IMR-90 (cell line): Measurements from ENCODE around the gene AMBN. TPM values are rescaled to one million over a fixed set of nuclear protein-coding genes. Genes with fewer than 3 reads are reported as not detected.

ENCODE experiments used
- ATAC-seq: fragments of 200-7000 bp; cut with Tn5 transposase; 2 replicates; pipeline ENCODE4 v1.9.1; 2020; ENCODE audit warnings: low read depth, mild to moderate bottlenecking, moderate library complexity
- BruUV-seq: library from RNA; stranded (reverse); fragments of 400-500 nt; replicated peaks from 2 replicates; lab custom pipeline; 2021; lab: Mats Ljungman, UMichigan
- CTCF ChIA-PET: fragments of 300-600 bp; formaldehyde crosslinking; extraction: SDS; loops from one replicate; lab custom pipeline; 2021; ENCODE audit warnings: antibody characterized with exemption; lab: Yijun Ruan, JAX
- POLR2A ChIA-PET: fragments of 300-600 bp; sonication (Branson Sonifier 250); formaldehyde crosslinking; loops from one replicate; lab custom pipeline; 2022; ENCODE audit warnings: antibody characterized with exemption; ENCODE audit not compliant: unreplicated experiment; lab: Charles Lee
- DNase-seq: peaks from one replicate; pipeline ENCODE4 v3.0.0; 2013
- H2AFZ ChIP-seq: replicated peaks from 2 replicates; pipeline ENCODE3; 2013; ENCODE audit warnings: low read length, mild to moderate bottlenecking; ENCODE audit not compliant: poor library complexity
- H2AK5ac ChIP-seq: 2 replicates; pipeline ENCODE4 v1.6.1; 2013; ENCODE audit warnings: low read depth, low read length, inconsistent platforms
- H2AK9ac ChIP-seq: replicated peaks from 2 replicates; pipeline ENCODE3; 2013; ENCODE audit warnings: mild to moderate bottlenecking, low read depth, low read length, moderate library complexity; ENCODE audit not compliant: poor library complexity
- H2BK120ac ChIP-seq: 2 replicates; pipeline ENCODE4 v1.6.1; 2013; ENCODE audit warnings: low read depth, low read length, inconsistent platforms
- H2BK15ac ChIP-seq: 3 replicates; pipeline ENCODE4 v1.6.1; 2013; ENCODE audit warnings: low read depth, low read length, inconsistent platforms
- H2BK20ac ChIP-seq: 2 replicates; pipeline ENCODE4 v1.6.1; 2013; ENCODE audit warnings: low read depth, mild to moderate bottlenecking, inconsistent platforms, low read length, moderate library complexity
- H2BK5ac ChIP-seq: 2 replicates; pipeline ENCODE4 v1.6.1; 2013; ENCODE audit warnings: mild to moderate bottlenecking, low read depth, low read length, inconsistent platforms; ENCODE audit not compliant: poor library complexity, severe bottlenecking
- H3K14ac ChIP-seq: replicated peaks from 2 replicates; pipeline ENCODE4 v1.6.1; 2013; ENCODE audit warnings: low read depth, low read length, inconsistent platforms
- H3K18ac ChIP-seq: 2 replicates; pipeline ENCODE4 v1.6.1; 2013; ENCODE audit warnings: low read depth, low read length, control low read depth
- H3K23ac ChIP-seq: 2 replicates; pipeline ENCODE4 v1.6.1; 2013; ENCODE audit warnings: low read depth, low read length, inconsistent platforms
- H3K27ac ChIP-seq: 2 replicates; pipeline ENCODE4 v1.5.1; 2013; ENCODE audit warnings: mild to moderate bottlenecking, control low read depth, low read length; ENCODE audit not compliant: insufficient read depth
- H3K27me3 ChIP-seq: 2 replicates; pipeline ENCODE4 v1.6.1; 2013; ENCODE audit warnings: low read length; ENCODE audit not compliant: control insufficient read depth, insufficient read depth
- H3K36me3 ChIP-seq: 2 replicates; pipeline ENCODE4 v1.6.1; 2013; ENCODE audit warnings: low read length, mixed read lengths; ENCODE audit not compliant: control insufficient read depth, insufficient read depth
- H3K4ac ChIP-seq: 2 replicates; pipeline ENCODE4 v1.6.1; 2013; ENCODE audit warnings: low read depth, low read length, inconsistent platforms
- H3K4me1 ChIP-seq: 2 replicates; pipeline ENCODE4 v1.6.1; 2013; ENCODE audit warnings: low read length, mixed read lengths; ENCODE audit not compliant: control insufficient read depth, insufficient read depth
- H3K4me2 ChIP-seq: 2 replicates; pipeline ENCODE4 v1.6.1; 2013; ENCODE audit warnings: low read depth, mild to moderate bottlenecking, control low read depth, low read length, moderate library complexity
- H3K4me3 ChIP-seq: 2 replicates; pipeline ENCODE4 v1.5.1; 2013; ENCODE audit warnings: low read depth, mild to moderate bottlenecking, control low read depth, low read length, moderate library complexity; ENCODE audit not compliant: insufficient read depth
- H3K56ac ChIP-seq: 2 replicates; pipeline ENCODE4 v1.6.1; 2013; ENCODE audit warnings: low read length, inconsistent platforms; ENCODE audit not compliant: insufficient read depth; ENCODE audit errors: extremely low read depth
- H3K79me1 ChIP-seq, 2 experiments: 2 replicates each; pipeline ENCODE4 v1.6.1; 2013; ENCODE audit warnings: low read length in 2 of 2, inconsistent platforms in 1 of 2, low read depth in 1 of 2
- H3K9ac ChIP-seq: 2 replicates; pipeline ENCODE4 v1.6.1; 2013; ENCODE audit warnings: low read depth, low read length, control low read depth
- H3K9me1 ChIP-seq: 2 replicates; pipeline ENCODE4 v1.6.1; 2013; ENCODE audit warnings: low read length, inconsistent platforms; ENCODE audit not compliant: insufficient read depth
- H3K9me3 ChIP-seq: 2 replicates; pipeline ENCODE4 v1.6.1; 2013; ENCODE audit warnings: low read length; ENCODE audit not compliant: control insufficient read depth, insufficient read depth
- H4K20me1 ChIP-seq: 2 replicates; pipeline ENCODE4 v1.6.1; 2013; ENCODE audit warnings: low read length, inconsistent platforms; ENCODE audit not compliant: insufficient read depth
- H4K5ac ChIP-seq: 2 replicates; pipeline ENCODE4 v1.6.1; 2013; ENCODE audit warnings: mild to moderate bottlenecking, low read depth, low read length, control low read depth
- H4K8ac ChIP-seq, 2 experiments: 2 replicates each; pipeline ENCODE4 v1.6.1; 2013; ENCODE audit warnings: low read depth in 2 of 2, low read length in 2 of 2, control low read depth in 1 of 2, inconsistent platforms in 1 of 2
- H4K91ac ChIP-seq: 2 replicates; pipeline ENCODE4 v1.6.1; 2013; ENCODE audit warnings: low read depth, low read length, inconsistent platforms; ENCODE audit not compliant: insufficient read depth
- BHLHE40 ChIP-seq: fragments of 150-350 bp; IDR thresholded peaks from 2 replicates; pipeline ENCODE4 v1.6.1; 2016; ENCODE audit warnings: mild to moderate bottlenecking, low read depth, low read length
- FOS ChIP-seq: fragments of 150-350 bp; IDR thresholded peaks from 2 replicates; pipeline ENCODE4 v1.6.1; 2016; ENCODE audit warnings: low read depth, low read length
- POLR2A ChIP-seq: IDR thresholded peaks from 2 replicates; pipeline ENCODE4 v1.6.1; 2012; ENCODE audit warnings: mild to moderate bottlenecking, low read depth, low read length
- RFX5 ChIP-seq: IDR thresholded peaks from 2 replicates; pipeline ENCODE4 v1.8.0; 2012; ENCODE audit warnings: low read depth, mild to moderate bottlenecking, low read length, moderate library complexity
- WGBS, 2 experiments: methylation state at CpG; one replicate each; pipeline versions ENCODE4 v1.1.5 to v1.1.7; 2013; ENCODE audit warnings: missing lambda C conversion rate in 2 of 2; ENCODE audit not compliant: insufficient read length in 1 of 2; ENCODE audit errors: extremely low coverage in 2 of 2; 5-methylcytosine and 5-hydroxymethylcytosine counted together
- dilution Hi-C: fragments of 300-500 bp; cut with HindIII; formaldehyde crosslinking; loops from one replicate; pipeline ENCODE4 v1.14.3; 2018; ENCODE audit warnings: low sequenced_read_pairs; ENCODE audit not compliant: unreplicated experiment
- in situ Hi-C: fragments of 300-500 bp; cut with MboI; formaldehyde crosslinking; loops from 3 replicates; pipeline ENCODE4 v1.14.3; 2019; ENCODE audit warnings: low sequenced_read_pairs, inconsistent platforms, mixed read lengths
- intact Hi-C: fragments of 100-400 bp; cut with micrococcal nuclease; formaldehyde crosslinking; loops from 2 replicates; pipeline ENCODE4 v1.10.0; 2022
- polyA plus RNA-seq, 3 experiments: library from polyadenylated mRNA; depleted of rRNA; stranded (reverse); fragments of >200 nt; gene quantifications; 2 replicates each; pipeline ENCODE4 v1.2.3, GENCODE V29; 2012; ENCODE audit warnings: low replicate concordance in 1 of 3
- total RNA-seq: library from RNA; depleted of rRNA; stranded (reverse); fragments of >200 nt; gene quantifications from 2 replicates; pipeline ENCODE4 v1.2.3, GENCODE V29; 2012

The AMBN gene
- total and polyA plus RNA-seq, 2 of the 4 experiments (the other 2 are of a cell fraction): not detected

- H3K79me1 ChIP-seq: no peaks in the 10 kb centered on the region
- TF ChIP-seq POLR2A: no peak
- no peak for TF ChIP-seq RFX5
- TF ChIP-seq FOS: no peak
- no peak for TF ChIP-seq BHLHE40
- no peaks in the 10 kb centered on the region for H4K20me1 ChIP-seq
- no peak overlapping the region for H3K18ac ChIP-seq
- BruUV-seq: no TSS peak
- H3K27ac ChIP-seq: no peak overlapping the region
- H3K9me3 ChIP-seq: no peaks in the 10 kb centered on the region
- no peak overlapping the region for H4K91ac ChIP-seq
- DNase-seq (no peak), ATAC-seq (no peak)
- no peak overlapping the region for H3K23ac ChIP-seq
- no peak overlapping the region for H2BK5ac ChIP-seq
- dilution Hi-C loops: no loop called here
- ChIA-PET CTCF (no interaction called here), POLR2A (no interaction called here)
- H3K9me1 ChIP-seq: no peaks in the 10 kb centered on the region
- H2BK15ac ChIP-seq: no peak overlapping the region
- no peak overlapping the region for H2BK120ac ChIP-seq
- no peak overlapping the region for H3K9ac ChIP-seq
- no peaks in the 10 kb centered on the region for H3K27me3 ChIP-seq
- no peak overlapping the region for H4K8ac ChIP-seq
- H3K36me3 ChIP-seq: no peaks in the 10 kb centered on the region
- no peak overlapping the region for H3K56ac ChIP-seq
- H3K4ac ChIP-seq: no peak overlapping the region
- H2AK9ac ChIP-seq: no peak overlapping the region
- intact Hi-C loops: loop anchor here (5.0 to 10.0 kb wide), 2 partner anchors 174 to 1112 kb away; no protein-coding TSS in a partner anchor
- H2AFZ ChIP-seq: no peak overlapping the region
- H3K4me1 ChIP-seq: no peaks in the 10 kb centered on the region
- H4K5ac ChIP-seq: no peak overlapping the region
- no peak overlapping the region for H2AK5ac ChIP-seq
- no peak overlapping the region for H3K4me3 ChIP-seq
- H3K14ac ChIP-seq: no peak overlapping the region
- in situ Hi-C loops: loop anchor here (25.0 kb wide), 1 partner anchor 1112 kb away; no protein-coding TSS in a partner anchor
- no peak overlapping the region for H3K4me2 ChIP-seq
- WGBS, 2 experiments: no CpG with 5 or more reads among the region's 3 CpGs
- H2BK20ac ChIP-seq: no peak overlapping the region
These were observed 8.2 kb downstream of the AMBN start for GRCh38 chr4:70600305-70600704.
